ENCODE data around the gene RGS11. TPM values are rescaled to one million over a fixed set of nuclear protein-coding genes. Genes with fewer than 3 reads are reported as not detected.

RGS11 gene
- total and polyA plus RNA-seq, 2 of the 4 experiments (the other 2 are of a cell fraction): under 0.01 to 0.48 TPM

GRCh38 chr16:316741-317464 lies 41.2 kb upstream of the RGS11 start:
- CTCF ChIA-PET: no interaction called here
- Histone ChIP-seq H3K4me3 (ENCODE audit: insufficient read depth, low read depth, low read length) (no peak overlapping the region), H3K4ac (ENCODE audit: low read depth, low read length) (no peak overlapping the region), H2BK20ac (ENCODE audit: low read depth, low read length) (no peak overlapping the region), H2BK120ac (ENCODE audit: low read depth, low read length) (no peak overlapping the region), H2AFZ (replicated peaks; ENCODE audit: low read length, poor library complexity) (no peak overlapping the region), H4K5ac (ENCODE audit: low read depth, low read length) (no peak overlapping the region), H3K9me1 (ENCODE audit: insufficient read depth, low read length) (peaks cover 10% of the 10 kb centered on the region), H3K4me2 (ENCODE audit: low read depth, low read length) (no peak overlapping the region), H4K8ac (ENCODE audit: low read depth in 2 of 2, low read length in 2 of 2) (no peak overlapping the region), H3K14ac (replicated peaks; ENCODE audit: low read depth, low read length) (no peak overlapping the region), H3K4me1 (ENCODE audit: control insufficient read depth, insufficient read depth, low read length) (no peaks in the 10 kb centered on the region), H3K56ac (ENCODE audit: extremely low read depth, insufficient read depth, low read length) (no peak overlapping the region), H3K27me3 (ENCODE audit: control insufficient read depth, insufficient read depth, low read length) (no peaks in the 10 kb centered on the region), H3K23ac (ENCODE audit: low read depth, low read length) (no peak overlapping the region), H4K91ac (ENCODE audit: insufficient read depth, low read depth, low read length) (no peak overlapping the region), H4K20me1 (ENCODE audit: insufficient read depth, low read length) (peaks cover 55% of the 10 kb centered on the region), H3K9me3 (ENCODE audit: control insufficient read depth, insufficient read depth, low read length) (no peaks in the 10 kb centered on the region), H3K27ac (ENCODE audit: insufficient read depth, low read length) (no peak overlapping the region), H3K9ac (ENCODE audit: low read depth, low read length) (no peak overlapping the region), H3K18ac (ENCODE audit: low read depth, low read length) (no peak overlapping the region), H2AK5ac (ENCODE audit: low read depth, low read length) (no peak overlapping the region), H2AK9ac (replicated peaks; ENCODE audit: low read depth, low read length, poor library complexity) (peak overlapping the region; percentile 24), H3K36me3 (ENCODE audit: control insufficient read depth, insufficient read depth, low read length) (peaks cover 30% of the 10 kb centered on the region), H2BK15ac (ENCODE audit: low read depth, low read length) (no peak overlapping the region), H2BK5ac (ENCODE audit: low read depth, low read length, poor library complexity, severe bottlenecking) (no peak overlapping the region), H3K79me1 (ENCODE audit: low read depth in 1 of 2, low read length in 2 of 2) (peaks cover 47 to 66% of the 10 kb centered on the region in 2 experiments)
- intact Hi-C loops (cut with micrococcal nuclease) (no loop called here), in situ Hi-C loops (cut with MboI; ENCODE audit: low sequenced_read_pairs) (no loop called here), dilution Hi-C loops (cut with HindIII; ENCODE audit: low sequenced_read_pairs, unreplicated experiment) (no loop called here)
- POLR2A ChIA-PET (ENCODE audit: unreplicated experiment): no interaction called here
- no peak for ATAC-seq (ENCODE audit: low read depth)
- BruUV-seq (replicated peaks): no TSS peak
- TF ChIP-seq USF2 (IDR thresholded peaks at IDR 0.05; ENCODE audit: low read depth, low read length): no peak
- no peak for TF ChIP-seq FOS (IDR thresholded peaks at IDR 0.05; ENCODE audit: low read depth, low read length)
- TF ChIP-seq CTCF (conservative IDR thresholded peaks at IDR 0.05; ENCODE audit: low read depth, low read length): no peak
- no peak for TF ChIP-seq SMC3 (IDR thresholded peaks at IDR 0.05; ENCODE audit: low read depth, low read length)
- no peak for TF ChIP-seq BHLHE40 (IDR thresholded peaks at IDR 0.05; ENCODE audit: low read depth, low read length)
- TF ChIP-seq CEBPB (IDR thresholded peaks at IDR 0.05; ENCODE audit: low read depth, low read length): no peak
- 95% methylated on average over 9 of the region's 19 CpGs; no CpG with 5 or more reads in 1 of the 2 experiments for WGBS, 2 experiments (ENCODE audit: extremely low coverage in 2 of 2, insufficient read length in 1 of 2)
- no peak for DNase-seq
